Left lung (tissue), 10 donors: Measurements from ENCODE around the gene SFTPB. TPM values are rescaled to one million over a fixed set of nuclear protein-coding genes. Genes with fewer than 3 reads are reported as not detected.

Source experiments
- ATAC-seq: fragments of 200-7000 bp; cut with Tn5 transposase; one replicate; pipeline ENCODE4 v1.9.1; 2020; ENCODE audit warnings: moderate library complexity
- DNase-seq, 4 donors: peaks; one replicate each; pipeline ENCODE4 v3.0.0-alpha.2; 2013 to 2020
- H3K27ac ChIP-seq, 2 donors: fragments of 200-600 bp; sonication (generic) in 1 of 2; one replicate each; pipeline versions ENCODE4 v1.5.0 to v1.8.0; 2020 to 2021
- H3K27me3 ChIP-seq, 2 donors: fragments of 200-600 bp; sonication (generic) in 1 of 2; one replicate each; pipeline versions ENCODE4 v1.5.0 to v1.8.0; 2020 to 2021
- H3K36me3 ChIP-seq, 2 donors: fragments of 200-600 bp; sonication (generic) in 1 of 2; one replicate each; pipeline versions ENCODE4 v1.5.0 to v1.8.0; 2020 to 2021
- H3K4me1 ChIP-seq, 2 donors: fragments of 200-600 bp; one replicate each; pipeline ENCODE4 v1.8.0; 2021
- H3K4me3 ChIP-seq, 2 donors: fragments of 200-600 bp; sonication (generic) in 1 of 2; one replicate each; pipeline versions ENCODE4 v1.5.0 to v1.8.0; 2020 to 2021; ENCODE audit warnings: mild to moderate bottlenecking in 1 of 2
- H3K9me3 ChIP-seq, 2 donors: fragments of 200-600 bp; sonication (generic) in 1 of 2; one replicate each; pipeline versions ENCODE4 v1.5.0 to v1.8.0; 2020 to 2021
- CTCF ChIP-seq, 2 donors: fragments of 200-600 bp; sonication (generic) in 1 of 2; IDR thresholded peaks; one replicate each; pipeline versions ENCODE4 v1.5.0 to v1.8.0; 2021; ENCODE audit warnings: antibody characterized with exemption in 2 of 2
- intact Hi-C, 2 donors: fragments of 100-400 bp; cut with DNase I; formaldehyde crosslinking; loops; one replicate each; pipeline versions ENCODE4 v1.11.2 to v1.14.2; 2022
- polyA plus RNA-seq, 6 donors: library from polyadenylated mRNA; unstranded; fragments of 120-200 nt; gene quantifications; one replicate each; pipeline ENCODE4 v1.2.1, GENCODE V29; 2013; ENCODE audit not compliant: insufficient read length in 6 of 6
- total RNA-seq, 2 donors: library from RNA; stranded (reverse); fragmentation: NEBNext Ultra II Directional; extraction: Animal tissue kit (Norgen Biotek cat#: 25700); gene quantifications; one replicate each; pipeline ENCODE4 v1.2.1, GENCODE V29; 2021
- donor health status: DM: no; HTN: yes; CAD: no.
- donor health status: DM: no; HTN: no; CAD: no.

SFTPB gene
- total and polyA plus RNA-seq, 8 donors = 183 to 18,328 (median 525) TPM

- DNase-seq = peak in 1 of 4 donors; percentile 68
- H3K4me3 ChIP-seq = peak overlapping the region; percentile 35 to 36
- H3K36me3 ChIP-seq = no peaks in the 10 kb centered on the region
- H3K9me3 ChIP-seq = no peaks in the 10 kb centered on the region
- intact Hi-C loops = loop anchor here in 1 of 2 donors (5.0 kb wide), 1 partner anchor 46 kb away; no protein-coding TSS in a partner anchor
- no peak for TF ChIP-seq CTCF (IDR thresholded peaks at IDR 0.05)
- no peaks in the 10 kb centered on the region for H3K27me3 ChIP-seq
- no peak for ATAC-seq
- peak overlapping the region; percentile 82 to 94 for H3K27ac ChIP-seq
- H3K4me1 ChIP-seq = peaks cover 3 to 50% of the 10 kb centered on the region in 2 donors
Measured at GRCh38 chr2:85666435-85667316, 1.3 kb downstream of the SFTPB start.

GRCh38 chr2:85666016-85666415 lies 2.0 kb downstream of the SFTPB start:
- H3K27me3 ChIP-seq = no peaks in the 10 kb centered on the region
- no peak for TF ChIP-seq CTCF (IDR thresholded peaks at IDR 0.05)
- H3K27ac ChIP-seq = peak overlapping the region; percentile 82 to 94
- H3K36me3 ChIP-seq = no peaks in the 10 kb centered on the region
- no peaks in the 10 kb centered on the region for H3K9me3 ChIP-seq
- intact Hi-C loops = loop anchor here in 1 of 2 donors (5.0 kb wide), 1 partner anchor 46 kb away; no protein-coding TSS in a partner anchor
- H3K4me3 ChIP-seq = peak overlapping the region; percentile 35 to 36
- peaks cover 3 to 50% of the 10 kb centered on the region in 2 donors for H3K4me1 ChIP-seq
- ATAC-seq = no peak
- DNase-seq = no peak

- intact Hi-C loops = loop anchor here in 1 of 2 donors (5.0 kb wide), 1 partner anchor 47 kb away; no protein-coding TSS in a partner anchor
- H3K27me3 ChIP-seq = no peaks in the 10 kb centered on the region
Measured at GRCh38 chr2:85665264-85665937, 2.6 kb downstream of the SFTPB start.

GRCh38 chr2:85663594-85664565 lies 4.1 kb downstream of the SFTPB start:
- peak; percentile 0 for ATAC-seq
- no peak for TF ChIP-seq CTCF (IDR thresholded peaks at IDR 0.05)
- H3K27me3 ChIP-seq = no peaks in the 10 kb centered on the region
- H3K4me1 ChIP-seq = peaks cover 3 to 38% of the 10 kb centered on the region in 2 donors
- peaks cover 0 to 3% of the 10 kb centered on the region in 2 donors for H3K36me3 ChIP-seq
- H3K4me3 ChIP-seq = peak overlapping the region; percentile 31 to 36
- DNase-seq = peak in 2 of 4 donors; percentile 66 to 84
- H3K9me3 ChIP-seq = no peaks in the 10 kb centered on the region
- peak overlapping the region; percentile 82 to 94 for H3K27ac ChIP-seq
- intact Hi-C loops = no loop called here

More at GRCh38 chr2:85665264-85665937, 2.6 kb downstream of the SFTPB start:
- ATAC-seq (no peak), DNase-seq (no peak)
- Histone ChIP-seq H3K27ac (peak overlapping the region; percentile 82 to 94), H3K36me3 (no peaks in the 10 kb centered on the region), H3K4me1 (peaks cover 3 to 51% of the 10 kb centered on the region in 2 donors), H3K9me3 (no peaks in the 10 kb centered on the region), H3K4me3 (peak overlapping the region; percentile 31 to 36)
- no peak for TF ChIP-seq CTCF (IDR thresholded peaks at IDR 0.05)
